Activated CD8-positive, alpha-beta memory T cell treated with anti-CD3 and anti-CD28 coated beads, Interleukin-2, amount 50 U/mL, for 4 hours (primary cell): ENCODE data around the gene UROC1.

Experiments used
- DNase-seq: peaks from one replicate; pipeline ENCODE4 v3.0.0-alpha.2; 2020

UROC1 gene

GRCh38 chr3:126456766-126457388, 60.7 kb downstream of the UROC1 start:
- no peak for DNase-seq

DNA sequence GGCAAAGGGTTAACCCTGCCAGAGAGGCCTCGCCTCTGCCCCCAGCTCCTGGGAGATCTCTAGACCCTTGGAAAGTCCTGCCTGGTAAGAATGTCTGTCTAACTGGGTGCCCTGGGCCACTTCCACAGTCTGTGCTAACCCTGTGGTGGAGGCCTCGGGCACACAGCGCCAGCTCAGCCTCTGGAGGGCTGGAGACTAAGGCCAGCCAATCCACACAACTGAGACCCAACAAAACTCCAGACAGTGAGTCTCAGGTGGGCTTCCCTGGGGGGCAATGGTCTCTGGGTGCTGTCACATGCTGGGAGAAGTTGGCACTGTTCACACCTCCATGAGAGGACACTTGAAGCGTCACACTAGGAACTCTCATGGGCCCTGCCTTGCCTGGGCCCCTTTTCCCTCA, 61.4 kb downstream of the UROC1 start:
- no peak for DNase-seq

GRCh38 chr3:126454437-126455198, 63.0 kb downstream of the UROC1 start:
- DNase-seq, result no peak

DNA sequence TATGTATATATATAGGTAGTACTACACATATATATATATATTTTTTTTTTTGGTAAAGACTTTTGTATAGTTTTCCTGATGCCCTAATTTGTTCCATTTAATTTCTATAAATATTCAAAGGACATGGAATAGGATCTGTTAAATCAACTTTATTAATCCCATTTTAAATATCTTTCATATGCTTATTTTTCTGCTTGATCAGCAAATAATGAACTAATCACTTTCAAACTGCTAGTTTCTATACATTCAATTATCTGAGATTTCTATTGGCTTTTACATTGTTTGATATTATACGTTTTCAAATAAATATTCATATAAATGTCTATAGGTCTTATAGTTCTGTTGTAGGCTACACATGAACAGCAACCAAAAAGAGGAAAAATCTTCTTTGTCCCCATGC, 63.5 kb downstream of the UROC1 start:
- DNase-seq, result no peak

GRCh38 chr3:126452213-126452612, 65.4 kb downstream of the UROC1 start:
- DNase-seq, result no peak

DNA sequence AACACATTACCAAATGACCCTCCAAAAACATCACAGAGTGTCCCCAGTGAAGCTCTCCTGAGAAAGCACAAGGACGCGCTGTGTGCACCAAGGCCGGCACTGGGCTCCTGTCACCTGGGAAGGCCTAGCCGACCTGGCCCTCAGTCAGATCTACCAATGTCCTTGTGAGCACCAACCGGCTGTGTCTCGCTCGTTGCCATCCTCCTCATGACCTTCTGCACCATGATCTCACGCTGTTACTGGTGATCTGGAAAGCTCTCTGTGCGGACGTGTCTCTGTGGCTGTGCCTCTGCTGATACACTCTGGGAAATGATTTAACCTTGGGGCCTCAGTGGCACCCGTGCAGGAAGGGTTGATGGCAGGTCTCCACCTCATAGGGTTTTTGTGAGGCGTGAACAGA, 66.1 kb downstream of the UROC1 start:
- no peak for DNase-seq

DNA sequence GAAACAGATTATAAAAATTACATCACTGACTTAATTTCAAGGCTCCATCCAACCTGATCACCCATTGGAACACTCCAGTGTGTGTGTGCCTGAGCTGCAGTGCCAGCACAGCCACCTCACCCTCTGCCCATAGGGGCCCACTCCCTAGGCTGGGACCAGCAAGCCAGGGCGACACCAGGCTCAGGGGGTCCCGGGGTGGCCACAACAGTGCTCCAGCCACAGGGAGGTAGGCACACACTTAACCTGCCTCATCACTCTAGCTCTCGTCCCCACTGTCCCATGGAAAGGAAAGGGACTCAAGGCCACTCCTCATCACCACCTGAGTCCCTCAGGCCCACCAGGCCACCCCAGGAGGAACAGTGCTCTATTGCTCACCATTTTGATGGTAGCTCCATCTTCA, 66.8 kb downstream of the UROC1 start:
- no peak for DNase-seq

GRCh38 chr3:126450219-126450618, 67.4 kb downstream of the UROC1 start:
- DNase-seq, result no peak

- no peak for DNase-seq
These were observed 67.9 kb downstream of the UROC1 start for GRCh38 chr3:126449621-126450051.

GRCh38 chr3:126448893-126449180, 68.7 kb downstream of the UROC1 start:
- DNase-seq, result no peak

- DNase-seq, result no peak
These were observed 69.3 kb downstream of the UROC1 start for GRCh38 chr3:126448136-126448892.

- no peak for DNase-seq
These were observed 70.0 kb downstream of the UROC1 start for GRCh38 chr3:126447456-126448106.

- DNase-seq, result no peak
These were observed 70.8 kb downstream of the UROC1 start for GRCh38 chr3:126446791-126447190.

DNA sequence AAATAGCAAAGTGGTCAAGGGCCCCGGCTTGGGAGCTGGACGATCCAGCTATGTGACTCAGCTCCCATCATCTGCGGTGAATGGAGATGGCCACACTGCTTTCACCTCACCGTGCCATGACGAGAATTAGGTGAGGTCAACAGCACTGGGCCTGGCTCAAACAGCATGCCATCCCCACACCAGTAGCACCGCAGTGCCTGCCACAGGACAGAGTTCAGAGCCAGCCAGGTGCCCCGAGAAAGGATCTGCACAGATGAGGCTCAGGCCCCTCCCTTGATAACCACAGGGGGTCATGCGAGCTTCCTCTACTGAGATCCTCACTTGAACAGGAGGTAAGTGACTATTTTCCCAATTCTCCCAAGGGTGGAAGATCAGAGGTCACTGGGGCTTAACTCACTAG, 71.3 kb downstream of the UROC1 start:
- DNase-seq, result no peak

DNA sequence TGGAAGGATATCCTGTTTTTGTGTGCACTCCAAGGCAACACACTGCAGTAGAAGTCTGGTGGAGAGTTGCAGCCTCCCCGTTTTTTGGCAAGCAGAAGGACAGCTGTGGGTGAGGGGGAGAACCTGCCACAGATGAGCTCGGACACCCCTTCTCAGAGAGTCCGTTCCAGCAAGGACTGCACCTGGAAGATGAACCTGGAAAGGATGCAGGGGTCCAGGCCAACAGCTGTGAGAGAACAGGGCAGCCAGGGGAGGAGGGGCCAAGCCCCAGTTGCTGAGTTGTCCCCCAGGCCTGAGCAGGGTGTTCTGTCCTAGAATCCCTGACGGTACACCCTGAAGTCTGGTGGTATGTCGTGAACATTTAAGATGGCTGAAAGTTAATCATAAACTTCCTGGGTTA, 72.1 kb downstream of the UROC1 start:
- no peak for DNase-seq

DNA sequence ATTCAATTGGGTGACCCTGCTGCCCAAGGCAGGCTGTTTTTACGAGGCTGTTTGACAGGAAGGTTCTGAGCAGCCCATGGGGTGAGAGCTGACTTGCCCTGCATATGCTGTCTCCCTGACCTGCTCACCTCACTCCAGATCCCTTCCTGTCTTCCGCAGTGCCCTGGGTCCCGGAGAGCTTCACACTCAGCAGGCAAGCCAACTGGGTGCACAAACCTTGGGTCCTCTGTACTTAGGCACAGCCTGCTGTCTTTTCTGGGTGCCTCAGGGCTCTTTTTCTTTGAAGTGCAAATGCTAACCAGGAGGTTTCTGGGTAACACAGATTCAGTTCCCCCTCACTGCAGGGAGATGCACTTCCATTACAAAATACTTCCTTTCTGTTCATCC, 74.7 kb downstream of the UROC1 start:
- no peak for DNase-seq

DNA sequence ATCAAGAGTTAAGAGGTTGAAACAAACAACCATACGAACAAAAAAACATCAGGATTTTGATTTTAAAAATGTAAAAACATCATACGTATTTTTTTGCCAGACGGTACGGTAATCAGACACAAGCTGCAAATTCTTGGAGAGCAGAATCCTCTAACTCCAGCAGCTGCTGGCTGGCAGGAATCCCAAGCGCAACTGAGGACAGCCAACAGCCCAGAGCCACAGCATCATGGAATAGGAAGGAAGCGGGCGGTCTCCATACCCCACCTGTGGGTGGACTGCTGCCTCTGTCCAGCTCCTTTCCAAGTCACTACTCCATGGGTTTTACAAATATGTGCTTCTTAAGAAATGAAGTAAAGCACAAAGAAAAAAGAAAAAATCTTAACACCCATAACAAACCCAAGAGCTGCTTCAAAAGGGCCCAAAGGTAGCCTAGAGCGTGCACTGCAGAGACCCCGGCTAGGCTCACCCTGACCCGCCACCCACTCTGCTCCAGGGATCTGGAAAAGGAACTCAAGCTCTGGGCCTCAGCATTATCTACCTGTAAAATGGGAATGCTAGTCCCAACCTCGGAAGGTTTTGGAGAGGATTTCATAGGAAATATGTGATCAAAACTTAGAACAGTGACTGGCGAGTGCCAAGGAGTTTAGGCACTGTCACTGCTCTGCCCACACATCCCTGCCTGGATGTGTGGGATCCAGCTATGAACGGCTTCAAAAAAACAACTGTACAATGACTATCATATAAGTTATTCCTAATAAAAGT, 75.3 kb downstream of the UROC1 start:
- no peak for DNase-seq

- DNase-seq, result no peak
These were observed 76.2 kb downstream of the UROC1 start for GRCh38 chr3:126441256-126441880.

DNA sequence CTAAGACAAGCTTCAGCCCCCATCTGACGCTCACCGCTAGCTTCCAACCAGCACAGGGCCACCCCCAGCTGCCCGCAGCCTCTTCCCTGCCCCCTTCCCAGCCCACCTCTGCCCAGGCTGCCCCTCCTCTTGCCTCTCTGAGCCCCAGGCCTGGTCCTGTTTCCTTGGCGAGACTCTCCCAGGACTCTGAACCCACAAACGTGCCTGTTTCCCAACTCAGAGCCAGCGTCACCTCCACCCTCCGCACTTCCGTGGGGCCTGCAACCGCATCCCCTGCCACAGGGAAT, 76.9 kb downstream of the UROC1 start:
- no peak for DNase-seq

GRCh38 chr3:126439968-126440708, 77.4 kb downstream of the UROC1 start:
- DNase-seq, result no peak

GRCh38 chr3:126439346-126439967, 78.1 kb downstream of the UROC1 start:
- no peak for DNase-seq

- no peak for DNase-seq
These were observed 78.8 kb downstream of the UROC1 start for GRCh38 chr3:126438746-126439145.
